ENCODE measurements around the gene C6orf118.

GRCh38 chr6:165298875-165299274, 10.5 kb downstream of the C6orf118 start:
- TF ChIP-seq POLR2A (IDR thresholded peaks at IDR 0.05) (no peak), CTCF (IDR thresholded peaks at IDR 0.05) (no peak)
